Right atrium auricular region (tissue), 2 donors: ENCODE measurements around the gene PRR15. TPM values are rescaled to one million over a fixed set of nuclear protein-coding genes. Genes with fewer than 3 reads are reported as not detected.

Source experiments
- DNase-seq: peaks from one replicate; pipeline ENCODE4 v3.0.0-alpha.2; 2019; ENCODE audit warnings: low spot score
- H3K27ac ChIP-seq, 2 donors: fragments of 200-600 bp; sonication (generic); 1 replicate in 1 of 2; 2 replicates in 1 of 2; pipeline ENCODE4 v1.5.1; 2016 to 2019
- H3K27me3 ChIP-seq, 2 donors: fragments of 200-600 bp; sonication (generic); one replicate each; pipeline versions ENCODE4 v1.5.1 to v1.6.0; 2017 to 2019
- H3K36me3 ChIP-seq: fragments of 200-600 bp; sonication (generic); one replicate; pipeline ENCODE4 v1.5.1; 2016
- H3K4me1 ChIP-seq, 2 donors: fragments of 200-600 bp; sonication (generic); one replicate each; pipeline versions ENCODE4 v1.5.1 to v1.6.0; 2017 to 2019
- H3K4me3 ChIP-seq, 2 donors: fragments of 200-600 bp; sonication (generic); 1 replicate in 1 of 2; 2 replicates in 1 of 2; pipeline ENCODE4 v1.5.1; 2017 to 2019; ENCODE audit warnings: mild to moderate bottlenecking in 1 of 2, moderate library complexity in 1 of 2
- H3K9me3 ChIP-seq, 2 donors: fragments of 200-600 bp; sonication (generic); one replicate each; pipeline ENCODE4 v1.5.1; 2019
- CTCF ChIP-seq, 2 donors: fragments of 200-600 bp; sonication (generic); IDR thresholded peaks; one replicate each; pipeline ENCODE4 v1.5.1; 2019; ENCODE audit warnings: antibody characterized with exemption in 2 of 2
- total RNA-seq, 2 donors: library from RNA; depleted of rRNA; stranded (reverse); fragments of >200 nt; gene quantifications; one replicate each; pipeline ENCODE4 v1.1.0, GENCODE V29; 2016

Gene PRR15
- total RNA-seq, 2 donors from 2014 or later = 4.2 to 26.3 TPM

- Histone ChIP-seq H3K9me3 (peaks cover 0 to 10% of the 10 kb centered on the region in 2 donors), H3K4me3 (no peak overlapping the region), H3K36me3 (no peaks in the 10 kb centered on the region), H3K27ac (no peak overlapping the region), H3K4me1 (no peaks in the 10 kb centered on the region), H3K27me3 (no peaks in the 10 kb centered on the region)
- DNase-seq = no peak
- TF ChIP-seq CTCF (IDR thresholded peaks at IDR 0.05) = no peak
Measured at GRCh38 chr7:29573567-29573966, 9.9 kb downstream of the PRR15 start.

- H3K9me3 ChIP-seq = peaks cover 0 to 10% of the 10 kb centered on the region in 2 donors
Measured at GRCh38 chr7:29574659-29575058, 11.0 kb downstream of the PRR15 start.

GRCh38 chr7:29587195-29587808 lies 23.7 kb downstream of the PRR15 start:
- H3K27me3 ChIP-seq = no peaks in the 10 kb centered on the region
- no peak for DNase-seq
- H3K9me3 ChIP-seq = no peaks in the 10 kb centered on the region
- H3K4me3 ChIP-seq = no peak overlapping the region
- no peaks in the 10 kb centered on the region for H3K36me3 ChIP-seq
- no peak overlapping the region for H3K27ac ChIP-seq
- TF ChIP-seq CTCF (IDR thresholded peaks at IDR 0.05) = no peak
- H3K4me1 ChIP-seq = no peaks in the 10 kb centered on the region

More at GRCh38 chr7:29574659-29575058, 11.0 kb downstream of the PRR15 start:
- no peak overlapping the region for H3K27ac ChIP-seq
- no peaks in the 10 kb centered on the region for H3K27me3 ChIP-seq
- no peak for DNase-seq
- no peak overlapping the region for H3K4me3 ChIP-seq
- H3K4me1 ChIP-seq = no peaks in the 10 kb centered on the region
- no peaks in the 10 kb centered on the region for H3K36me3 ChIP-seq
- TF ChIP-seq CTCF (IDR thresholded peaks at IDR 0.05) = no peak

- Histone ChIP-seq H3K27ac (no peak overlapping the region), H3K9me3 (no peaks in the 10 kb centered on the region), H3K4me3 (no peak overlapping the region), H3K36me3 (no peaks in the 10 kb centered on the region), H3K4me1 (no peaks in the 10 kb centered on the region), H3K27me3 (no peaks in the 10 kb centered on the region)
- TF ChIP-seq CTCF (IDR thresholded peaks at IDR 0.05) = no peak
- no peak for DNase-seq
Measured at GRCh38 chr7:29588212-29588611, 24.6 kb downstream of the PRR15 start.

- H3K9me3 ChIP-seq = no peaks in the 10 kb centered on the region
- no peak for DNase-seq
- H3K36me3 ChIP-seq = no peaks in the 10 kb centered on the region
- H3K4me3 ChIP-seq = no peak overlapping the region
- H3K27me3 ChIP-seq = no peaks in the 10 kb centered on the region
- H3K4me1 ChIP-seq = no peaks in the 10 kb centered on the region
- peak; percentile 31 to 74 for TF ChIP-seq CTCF (IDR thresholded peaks at IDR 0.05)
- H3K27ac ChIP-seq = no peak overlapping the region
Measured at GRCh38 chr7:29588900-29589696, 25.5 kb downstream of the PRR15 start.
